ENCODE data around the gene GMEB2.

The GMEB2 gene

DNA sequence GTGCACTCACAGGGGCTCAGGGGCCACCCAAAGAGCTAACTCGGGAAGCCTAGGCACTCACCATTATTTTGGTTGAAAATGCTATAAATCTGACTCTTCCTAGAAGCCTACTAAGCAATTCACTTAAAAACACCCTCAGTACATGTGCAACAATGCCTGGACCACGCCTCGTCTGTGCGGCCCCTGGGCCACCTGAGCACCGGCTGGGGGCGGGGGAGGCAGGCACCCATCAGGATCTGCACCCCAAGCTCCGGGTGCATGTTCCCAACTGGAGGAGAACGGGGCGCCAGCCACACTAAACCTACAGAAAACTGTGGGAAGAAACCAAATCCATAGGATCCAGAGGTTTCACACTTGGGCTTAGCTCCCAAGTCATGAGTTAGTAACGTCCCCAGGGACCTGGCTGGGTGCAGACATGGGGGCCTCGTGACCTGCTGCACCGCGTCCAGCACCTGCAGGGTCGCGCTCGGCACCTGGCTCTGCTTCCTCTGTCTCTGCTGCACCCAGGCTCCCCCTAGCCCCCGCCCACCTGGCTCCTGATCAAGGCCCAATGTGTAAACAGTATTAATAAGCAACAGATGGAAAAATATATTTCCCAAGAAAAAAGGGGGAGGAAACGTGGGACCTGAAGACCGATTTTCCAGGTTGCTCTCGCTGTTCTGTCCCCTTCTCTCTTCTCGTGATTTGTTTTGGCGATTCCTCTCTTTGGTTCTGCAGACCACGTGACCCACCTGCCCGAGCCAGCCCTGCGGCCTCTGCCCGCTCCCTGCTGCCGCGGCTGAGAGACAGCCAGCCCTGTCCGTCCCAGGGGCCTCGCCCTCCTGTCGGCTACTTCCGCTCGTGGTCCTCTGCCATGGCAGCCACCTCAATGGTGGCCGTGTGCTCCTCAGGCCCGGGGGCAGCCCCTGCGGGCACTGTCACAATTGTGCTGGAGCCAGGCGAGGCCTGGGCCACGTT, 37.4 kb downstream of the GMEB2 start:
- Histone ChIP-seq H3K36me3 (ENCODE audit: insufficient read depth) (no peaks in the 10 kb centered on the region), H3K4me2 (no peak overlapping the region), H2AFZ (ENCODE audit: low read depth) (no peak overlapping the region), H4K20me1 (ENCODE audit: insufficient read depth) (no peaks in the 10 kb centered on the region), H3K9ac (no peak overlapping the region), H3K27ac (no peak overlapping the region), H3K4me1 (ENCODE audit: low read depth, poor library complexity, severe bottlenecking) (no peaks in the 10 kb centered on the region), H3K4me3 (IDR thresholded peaks at IDR 0.05; ENCODE audit: insufficient read depth, low read depth, low read length) (no peak overlapping the region), H3K79me2 (ENCODE audit: insufficient read depth, low read depth) (no peaks in the 10 kb centered on the region), H3K27me3 (ENCODE audit: insufficient read depth, low read depth) (peaks cover 4% of the 10 kb centered on the region; the same call in 1 of the 2 replicates)
- TF ChIP-seq, protein P1, sequence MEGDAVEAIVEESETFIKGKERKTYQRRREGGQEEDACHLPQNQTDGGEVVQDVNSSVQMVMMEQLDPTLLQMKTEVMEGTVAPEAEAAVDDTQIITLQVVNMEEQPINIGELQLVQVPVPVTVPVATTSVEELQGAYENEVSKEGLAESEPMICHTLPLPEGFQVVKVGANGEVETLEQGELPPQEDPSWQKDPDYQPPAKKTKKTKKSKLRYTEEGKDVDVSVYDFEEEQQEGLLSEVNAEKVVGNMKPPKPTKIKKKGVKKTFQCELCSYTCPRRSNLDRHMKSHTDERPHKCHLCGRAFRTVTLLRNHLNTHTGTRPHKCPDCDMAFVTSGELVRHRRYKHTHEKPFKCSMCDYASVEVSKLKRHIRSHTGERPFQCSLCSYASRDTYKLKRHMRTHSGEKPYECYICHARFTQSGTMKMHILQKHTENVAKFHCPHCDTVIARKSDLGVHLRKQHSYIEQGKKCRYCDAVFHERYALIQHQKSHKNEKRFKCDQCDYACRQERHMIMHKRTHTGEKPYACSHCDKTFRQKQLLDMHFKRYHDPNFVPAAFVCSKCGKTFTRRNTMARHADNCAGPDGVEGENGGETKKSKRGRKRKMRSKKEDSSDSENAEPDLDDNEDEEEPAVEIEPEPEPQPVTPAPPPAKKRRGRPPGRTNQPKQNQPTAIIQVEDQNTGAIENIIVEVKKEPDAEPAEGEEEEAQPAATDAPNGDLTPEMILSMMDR (conservative IDR thresholded peaks at IDR 0.05; ENCODE audit: low read depth, low read length), result no peak

DNA sequence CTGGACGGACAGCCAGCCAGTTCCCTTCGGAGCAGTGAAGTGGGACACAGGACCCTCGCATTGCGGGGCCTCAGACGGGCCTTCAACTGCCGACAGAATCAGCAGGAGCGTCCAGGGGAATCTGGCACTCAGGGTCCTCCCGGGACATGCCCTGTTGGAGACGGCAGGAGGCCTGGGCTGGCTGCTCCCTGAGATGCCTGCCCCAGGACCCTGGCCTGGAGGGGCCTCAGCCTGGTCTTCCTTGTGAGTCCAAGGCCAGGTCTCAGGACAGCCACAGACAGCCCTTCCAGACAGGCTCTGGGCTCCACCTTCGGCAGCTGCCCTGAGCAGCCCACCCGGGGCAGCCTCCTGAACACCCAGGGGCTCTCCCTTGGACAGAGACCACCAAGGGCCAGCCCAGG, 38.3 kb downstream of the GMEB2 start:
- Histone ChIP-seq H3K36me3 (ENCODE audit: insufficient read depth) (no peaks in the 10 kb centered on the region), H3K4me3 (IDR thresholded peaks at IDR 0.05; ENCODE audit: insufficient read depth, low read depth, low read length) (no peak overlapping the region), H3K79me2 (ENCODE audit: insufficient read depth, low read depth) (no peaks in the 10 kb centered on the region), H4K20me1 (ENCODE audit: insufficient read depth) (no peaks in the 10 kb centered on the region), H3K27ac (no peak overlapping the region), H3K4me1 (ENCODE audit: low read depth, poor library complexity, severe bottlenecking) (no peaks in the 10 kb centered on the region), H3K4me2 (no peak overlapping the region), H3K27me3 (ENCODE audit: insufficient read depth, low read depth) (peaks cover 10% of the 10 kb centered on the region), H3K9ac (no peak overlapping the region), H2AFZ (ENCODE audit: low read depth) (no peak overlapping the region)
- TF ChIP-seq, protein P1 (conservative IDR thresholded peaks at IDR 0.05; ENCODE audit: low read depth, low read length), result no peak

DNA sequence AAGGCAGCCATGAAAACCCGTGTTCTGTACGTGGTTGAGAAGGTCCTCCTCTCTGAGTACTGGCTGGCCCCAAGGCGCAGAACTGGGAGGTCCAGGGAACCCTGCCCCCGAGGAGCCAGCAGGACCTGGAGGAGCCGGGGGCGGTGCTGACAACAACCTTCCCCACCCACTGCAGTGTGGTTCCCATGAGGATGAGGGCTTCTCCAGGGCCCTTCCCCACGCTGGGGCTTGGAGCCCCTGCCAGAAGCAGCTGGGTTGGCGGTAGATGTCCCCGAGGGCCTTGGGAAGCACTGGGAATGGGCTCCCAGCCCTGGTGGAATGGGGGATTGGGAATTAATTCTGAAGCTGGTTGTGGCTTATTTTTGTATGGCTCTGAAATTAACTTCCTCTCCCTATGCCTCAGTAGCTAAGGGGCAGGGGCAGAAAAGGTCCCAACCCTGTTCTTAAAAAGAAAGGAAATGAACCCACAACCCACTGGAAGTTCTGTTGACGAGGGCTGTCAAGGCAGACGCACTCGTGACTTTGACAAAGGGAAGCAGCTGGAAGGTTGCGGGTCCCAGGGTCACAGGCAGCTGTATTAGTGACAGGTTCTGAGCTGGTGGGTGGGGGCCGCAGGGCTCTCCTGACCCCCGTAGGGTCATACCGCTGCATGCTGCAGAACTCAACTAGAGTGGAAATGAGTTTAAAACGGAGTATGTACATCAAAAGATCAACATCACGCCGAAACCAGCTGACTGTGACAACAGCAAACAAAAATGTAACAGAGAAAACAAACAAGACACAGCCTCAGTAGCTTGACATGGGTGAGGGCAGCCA, 38.9 kb downstream of the GMEB2 start:
- Histone ChIP-seq H2AFZ (ENCODE audit: low read depth) (no peak overlapping the region), H3K4me2 (no peak overlapping the region), H3K27me3 (ENCODE audit: insufficient read depth, low read depth) (peaks cover 10% of the 10 kb centered on the region), H4K20me1 (ENCODE audit: insufficient read depth) (no peaks in the 10 kb centered on the region), H3K9ac (no peak overlapping the region), H3K27ac (no peak overlapping the region), H3K4me1 (ENCODE audit: low read depth, poor library complexity, severe bottlenecking) (no peaks in the 10 kb centered on the region), H3K36me3 (ENCODE audit: insufficient read depth) (no peaks in the 10 kb centered on the region), H3K79me2 (ENCODE audit: insufficient read depth, low read depth) (no peaks in the 10 kb centered on the region), H3K4me3 (IDR thresholded peaks at IDR 0.05; ENCODE audit: insufficient read depth, low read depth, low read length) (no peak overlapping the region)
- TF ChIP-seq, protein P1 (conservative IDR thresholded peaks at IDR 0.05; ENCODE audit: low read depth, low read length), result no peak

DNA sequence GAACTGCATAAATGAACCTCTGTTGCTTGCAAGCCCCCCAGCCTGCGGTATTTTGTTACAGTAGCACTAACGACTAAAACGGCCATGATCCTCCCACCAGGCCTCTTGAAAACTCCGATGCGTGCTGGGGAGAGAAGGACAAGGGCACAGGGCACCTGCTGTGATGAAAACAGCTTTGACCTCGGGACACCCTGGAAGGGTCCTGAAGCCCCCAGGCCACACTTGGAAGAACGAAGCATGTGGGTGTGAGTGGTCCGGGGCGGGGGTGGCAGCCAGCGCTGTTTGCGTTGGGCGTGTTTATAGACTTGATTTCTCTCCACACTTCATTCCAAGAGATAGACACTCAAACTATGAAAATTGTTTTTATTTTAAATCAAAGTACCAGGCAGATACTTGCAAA, 39.6 kb downstream of the GMEB2 start:
- H3K9ac ChIP-seq, result no peak overlapping the region

More for the DNA sequence above, 39.6 kb downstream of the GMEB2 start:
- Histone ChIP-seq H3K27me3 (ENCODE audit: insufficient read depth, low read depth) (peaks cover 14% of the 10 kb centered on the region), H3K4me2 (no peak overlapping the region), H3K4me3 (IDR thresholded peaks at IDR 0.05; ENCODE audit: insufficient read depth, low read depth, low read length) (no peak overlapping the region), H3K27ac (no peak overlapping the region), H3K4me1 (ENCODE audit: low read depth, poor library complexity, severe bottlenecking) (no peaks in the 10 kb centered on the region), H3K36me3 (ENCODE audit: insufficient read depth) (no peaks in the 10 kb centered on the region), H3K79me2 (ENCODE audit: insufficient read depth, low read depth) (no peaks in the 10 kb centered on the region), H4K20me1 (ENCODE audit: insufficient read depth) (no peaks in the 10 kb centered on the region), H2AFZ (ENCODE audit: low read depth) (no peak overlapping the region)
- TF ChIP-seq, protein P1 (conservative IDR thresholded peaks at IDR 0.05; ENCODE audit: low read depth, low read length), result no peak

Measured in KMS-11 (cell line).